Spinal cord (tissue), 10 donors: ENCODE results near the gene TPX2. TPM values are rescaled to one million over a fixed set of nuclear protein-coding genes. Genes with fewer than 3 reads are reported as not detected.

ENCODE experiments used
- DNase-seq, 6 donors: peaks; one replicate each; pipeline versions ENCODE4 v3.0.0 to v3.0.0-alpha.2; 2013 to 2015; ENCODE audit warnings: low spot score in 6 of 6, low read depth in 4 of 6
- H3K27ac ChIP-seq: one replicate; pipeline ENCODE4 v1.5.1; 2013; ENCODE audit warnings: low read depth, low read length, control low read depth
- H3K27me3 ChIP-seq: one replicate; pipeline ENCODE4 v1.6.1; 2013; ENCODE audit warnings: low read length; ENCODE audit not compliant: control insufficient read depth, insufficient read depth
- H3K36me3 ChIP-seq: one replicate; pipeline ENCODE4 v1.6.1; 2013; ENCODE audit warnings: low read length; ENCODE audit not compliant: control insufficient read depth, insufficient read depth
- H3K4me1 ChIP-seq: one replicate; pipeline ENCODE4 v1.6.1; 2013; ENCODE audit warnings: low read length; ENCODE audit not compliant: control insufficient read depth, insufficient read depth
- H3K4me3 ChIP-seq: one replicate; pipeline ENCODE4 v1.5.1; 2013; ENCODE audit warnings: low read depth, low read length, control low read depth
- H3K9me3 ChIP-seq: one replicate; pipeline ENCODE4 v1.6.1; 2013; ENCODE audit warnings: low read length; ENCODE audit not compliant: control insufficient read depth, insufficient read depth
- WGBS: methylation state at CpG from one replicate; pipeline ENCODE4 v1.1.5; 2013; ENCODE audit warnings: missing lambda C conversion rate; ENCODE audit not compliant: insufficient coverage; 5-methylcytosine and 5-hydroxymethylcytosine counted together
- polyA plus RNA-seq, 2 donors: library from polyadenylated mRNA; unstranded; fragments of 120-200 nt; gene quantifications; one replicate each; pipeline ENCODE4 v1.2.1, GENCODE V29; 2013; ENCODE audit not compliant: insufficient read length in 2 of 2
- total RNA-seq, 2 donors: library from RNA; depleted of rRNA in 1 of 2; stranded (reverse); fragments of 120-200 nt in 1 of 2; fragments of >200 nt in 1 of 2; gene quantifications; one replicate each; pipeline versions ENCODE4 v1.2.3 to v1.2.4, GENCODE V29; 2013 to 2014
- donor health status: healthy.

The TPX2 gene
- total and polyA plus RNA-seq, 4 donors: 14.4 to 31.8 (median 27.5) TPM

DNA sequence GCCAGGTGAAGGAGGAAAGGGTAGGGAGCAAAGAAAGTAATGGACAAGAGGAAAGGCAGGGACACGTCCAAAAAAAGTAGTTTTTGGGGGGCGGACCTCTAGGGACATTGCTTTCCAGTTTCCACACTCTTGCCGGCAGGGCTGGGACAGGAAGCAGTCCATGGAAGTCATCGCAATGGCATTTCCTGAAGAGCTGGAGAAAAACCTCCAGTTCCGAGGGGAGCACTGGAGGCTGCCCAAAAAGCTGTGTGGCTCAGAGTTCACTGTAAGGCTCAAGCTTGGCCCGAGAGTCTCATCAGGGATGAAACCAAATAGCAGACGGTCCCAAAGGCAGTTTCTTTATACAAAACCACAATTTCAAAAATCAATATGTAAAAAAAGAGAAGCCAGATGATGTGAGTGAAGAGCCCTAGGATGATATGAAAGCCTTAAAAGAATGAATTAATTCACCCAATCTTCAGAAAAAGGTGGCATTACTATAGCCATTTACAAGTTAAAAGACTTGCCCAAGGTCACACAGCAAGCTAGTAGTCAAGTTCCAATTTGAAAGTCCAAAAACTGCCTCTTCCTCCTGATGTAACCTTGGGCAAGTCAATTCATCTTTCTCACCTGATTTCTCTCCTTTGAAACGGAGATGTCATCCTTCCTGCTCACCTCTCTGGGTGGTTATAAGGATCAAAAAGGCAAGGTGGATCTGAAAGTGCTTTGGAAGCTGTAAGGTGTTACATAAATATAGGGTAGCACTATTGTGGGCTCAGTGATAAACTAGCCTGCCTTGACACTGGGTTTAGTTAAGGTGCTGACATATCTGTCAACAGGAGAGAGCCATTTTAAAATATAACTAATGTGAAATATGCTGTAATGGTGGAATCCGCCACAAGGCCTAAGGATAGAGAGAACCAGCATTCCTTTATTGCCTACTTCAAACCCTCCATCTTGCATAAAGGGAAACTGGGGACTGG, 25.5 kb upstream of the TPX2 start:
- H3K36me3 ChIP-seq: peaks cover 24% of the 10 kb centered on the region
- H3K27me3 ChIP-seq: no peaks in the 10 kb centered on the region
- H3K27ac ChIP-seq: peak overlapping the region; percentile 87
- WGBS: 47% methylated on average over 5 of the region's 9 CpGs
- H3K4me1 ChIP-seq: peaks cover 20% of the 10 kb centered on the region
- H3K9me3 ChIP-seq: no peaks in the 10 kb centered on the region
- DNase-seq: peak in 1 of 6 donors; percentile 56
- H3K4me3 ChIP-seq: no peak overlapping the region

DNA sequence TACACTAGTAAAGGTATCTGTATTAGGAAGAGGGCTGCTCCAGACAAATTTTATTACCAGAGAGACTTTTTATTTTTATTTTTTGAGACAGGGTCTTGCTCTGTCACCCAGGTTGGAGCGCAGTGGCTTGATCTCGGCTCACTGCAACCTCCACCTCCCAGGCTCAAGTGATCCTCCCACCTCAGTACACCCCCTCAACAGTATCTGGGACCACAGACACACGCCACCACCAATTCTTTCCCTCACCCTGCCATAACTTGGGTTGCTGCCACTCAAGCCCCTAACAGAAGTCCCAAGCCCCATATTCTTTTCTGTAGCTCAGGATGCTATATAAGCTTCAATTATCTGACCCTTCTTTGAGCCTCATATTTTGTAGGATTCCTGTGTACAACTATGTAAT, 23.3 kb upstream of the TPX2 start:
- no peak for DNase-seq
- WGBS: 62% methylated on average over 3 of the region's 3 CpGs
- Histone ChIP-seq H3K36me3 (peaks cover 15% of the 10 kb centered on the region), H3K9me3 (no peaks in the 10 kb centered on the region), H3K27me3 (no peaks in the 10 kb centered on the region), H3K4me1 (peaks cover 30% of the 10 kb centered on the region), H3K4me3 (no peak overlapping the region), H3K27ac (no peak overlapping the region)

DNA sequence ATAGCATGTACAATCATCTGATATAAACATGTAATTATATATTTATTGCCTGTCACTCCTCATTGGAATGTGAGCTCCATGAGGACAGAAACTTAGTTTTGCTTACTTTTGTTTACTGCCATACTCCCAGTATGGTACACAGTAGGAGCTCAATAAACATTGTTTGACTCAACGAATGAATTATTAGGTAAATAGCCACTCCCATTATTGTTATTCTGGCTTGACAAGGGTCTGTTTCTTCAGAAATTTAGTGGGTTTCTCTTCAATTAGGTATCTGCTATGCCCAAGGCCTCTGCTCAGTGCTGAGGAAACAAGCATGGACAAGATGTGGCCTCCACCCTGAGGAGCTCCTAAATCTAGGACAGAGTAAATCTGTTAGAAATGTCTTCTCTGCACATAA, 22.7 kb upstream of the TPX2 start:
- H3K4me1 ChIP-seq: peaks cover 34% of the 10 kb centered on the region
- H3K9me3 ChIP-seq: no peaks in the 10 kb centered on the region
- no peak overlapping the region for H3K4me3 ChIP-seq
- no peaks in the 10 kb centered on the region for H3K27me3 ChIP-seq
- no peak overlapping the region for H3K27ac ChIP-seq
- WGBS: no CpG with 5 or more reads among the region's 1 CpG
- peaks cover 15% of the 10 kb centered on the region for H3K36me3 ChIP-seq
- no peak for DNase-seq

DNA sequence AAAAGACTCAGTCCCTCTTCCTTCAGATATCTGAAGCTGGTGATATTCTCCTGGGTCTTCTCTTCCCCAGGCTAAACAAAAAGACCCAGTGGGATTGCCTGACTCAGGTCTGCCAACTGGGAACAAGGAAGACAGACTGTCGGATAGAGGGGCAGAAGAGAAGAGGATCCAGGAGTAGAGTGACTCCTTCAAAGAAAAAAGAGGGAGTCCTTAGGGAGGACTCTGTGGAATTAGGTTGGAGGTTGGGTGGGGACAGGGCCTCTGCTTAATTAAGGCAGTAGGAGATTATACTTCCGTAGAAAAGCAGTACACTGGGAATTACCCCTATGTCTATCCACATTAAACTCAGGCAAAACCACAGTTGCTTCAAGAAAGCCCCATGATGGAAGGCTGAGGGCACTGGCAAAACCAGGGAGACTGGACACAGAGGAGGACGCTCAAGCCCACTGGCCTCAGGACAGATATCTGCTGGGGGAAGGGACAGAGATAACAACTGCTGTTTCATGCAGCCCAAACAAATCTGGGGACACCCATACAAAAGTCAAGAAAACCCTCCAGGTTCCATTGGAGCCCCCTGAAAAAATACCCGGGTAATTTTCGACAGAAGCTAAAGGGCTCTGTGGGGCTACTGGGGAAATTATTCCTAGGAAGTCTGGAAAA, 22.1 kb upstream of the TPX2 start:
- 71% methylated on average over 1 of the region's 5 CpGs for WGBS
- Histone ChIP-seq H3K27me3 (no peaks in the 10 kb centered on the region), H3K36me3 (peaks cover 19% of the 10 kb centered on the region), H3K9me3 (no peaks in the 10 kb centered on the region), H3K4me3 (no peak overlapping the region), H3K4me1 (peaks cover 40% of the 10 kb centered on the region), H3K27ac (no peak overlapping the region)
- no peak for DNase-seq

DNA sequence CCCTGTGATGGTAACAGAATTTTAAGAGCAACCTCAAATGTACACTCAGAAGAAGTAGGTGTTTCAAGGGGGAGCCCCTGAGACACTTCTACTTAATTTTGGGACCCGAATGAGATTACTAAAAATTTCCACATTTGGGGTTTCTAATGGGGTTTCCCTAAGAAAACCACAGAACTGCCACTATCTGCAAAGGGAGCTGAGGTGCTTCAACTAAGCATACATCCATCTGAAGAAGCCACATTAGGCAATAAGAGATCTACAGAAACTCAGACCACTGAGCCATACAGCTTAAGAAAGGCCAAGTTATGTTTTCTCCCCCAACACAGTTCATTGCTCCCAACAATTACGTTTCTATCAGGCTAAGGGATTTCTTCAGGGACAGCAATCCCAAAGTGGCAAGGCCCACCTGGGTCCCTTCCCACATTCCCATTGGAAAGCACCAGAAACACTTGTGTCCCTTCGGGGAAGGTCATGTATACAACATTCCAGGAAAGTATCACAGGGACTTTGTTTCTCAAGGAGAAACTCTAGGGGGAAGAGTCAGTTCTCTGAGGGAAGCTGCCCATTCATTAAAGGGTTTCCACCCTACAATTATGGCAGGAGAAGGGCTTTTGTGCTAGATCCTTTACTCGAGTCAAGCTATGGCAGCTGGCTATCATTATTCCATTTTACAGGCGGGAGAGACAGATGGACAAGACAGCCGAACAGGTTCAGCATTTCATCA, 21.4 kb upstream of the TPX2 start:
- Histone ChIP-seq H3K9me3 (no peaks in the 10 kb centered on the region), H3K4me3 (no peak overlapping the region), H3K27me3 (no peaks in the 10 kb centered on the region), H3K4me1 (peaks cover 39% of the 10 kb centered on the region), H3K27ac (no peak overlapping the region), H3K36me3 (peaks cover 19% of the 10 kb centered on the region)
- no peak for DNase-seq
- 84% methylated on average over 3 of the region's 6 CpGs for WGBS

DNA sequence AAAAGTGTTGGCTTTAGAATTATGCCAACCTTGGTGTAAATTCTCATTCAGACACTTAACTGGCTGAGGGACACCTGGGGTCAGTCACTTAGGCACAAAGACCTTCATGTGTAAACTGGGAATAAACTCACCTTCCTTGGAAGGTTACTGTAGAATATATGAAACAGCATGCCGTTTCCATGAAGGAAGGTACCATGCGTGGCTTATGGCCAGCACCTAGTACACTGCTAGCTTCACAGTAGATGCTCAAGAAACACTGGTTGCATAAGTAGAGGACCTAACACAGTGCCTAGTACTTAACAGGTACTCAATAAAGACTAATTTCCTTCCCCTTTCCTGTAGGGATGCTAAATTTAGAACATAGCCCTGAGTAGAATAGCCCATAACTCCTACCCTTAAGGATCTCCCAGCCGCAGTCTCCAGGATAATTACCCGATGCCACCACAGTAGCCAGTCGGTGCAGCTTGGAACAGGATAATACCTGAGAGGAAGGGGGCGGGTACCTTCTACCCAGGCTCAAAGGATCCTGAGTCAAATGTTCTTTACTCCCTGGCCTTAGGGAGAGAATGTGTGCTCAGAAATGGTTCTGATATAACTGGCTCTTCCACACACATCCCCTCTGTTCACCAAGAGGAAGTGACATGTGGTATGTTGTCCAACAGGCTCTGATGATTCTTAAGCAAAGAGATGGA, 20.0 kb upstream of the TPX2 start:
- peaks cover 15% of the 10 kb centered on the region for H3K36me3 ChIP-seq
- peak overlapping the region; percentile 99 for H3K27ac ChIP-seq
- no peak for DNase-seq
- H3K27me3 ChIP-seq: no peaks in the 10 kb centered on the region
- H3K4me1 ChIP-seq: peaks cover 38% of the 10 kb centered on the region
- no CpG with 5 or more reads among the region's 6 CpGs for WGBS
- H3K9me3 ChIP-seq: no peaks in the 10 kb centered on the region
- no peak overlapping the region for H3K4me3 ChIP-seq

DNA sequence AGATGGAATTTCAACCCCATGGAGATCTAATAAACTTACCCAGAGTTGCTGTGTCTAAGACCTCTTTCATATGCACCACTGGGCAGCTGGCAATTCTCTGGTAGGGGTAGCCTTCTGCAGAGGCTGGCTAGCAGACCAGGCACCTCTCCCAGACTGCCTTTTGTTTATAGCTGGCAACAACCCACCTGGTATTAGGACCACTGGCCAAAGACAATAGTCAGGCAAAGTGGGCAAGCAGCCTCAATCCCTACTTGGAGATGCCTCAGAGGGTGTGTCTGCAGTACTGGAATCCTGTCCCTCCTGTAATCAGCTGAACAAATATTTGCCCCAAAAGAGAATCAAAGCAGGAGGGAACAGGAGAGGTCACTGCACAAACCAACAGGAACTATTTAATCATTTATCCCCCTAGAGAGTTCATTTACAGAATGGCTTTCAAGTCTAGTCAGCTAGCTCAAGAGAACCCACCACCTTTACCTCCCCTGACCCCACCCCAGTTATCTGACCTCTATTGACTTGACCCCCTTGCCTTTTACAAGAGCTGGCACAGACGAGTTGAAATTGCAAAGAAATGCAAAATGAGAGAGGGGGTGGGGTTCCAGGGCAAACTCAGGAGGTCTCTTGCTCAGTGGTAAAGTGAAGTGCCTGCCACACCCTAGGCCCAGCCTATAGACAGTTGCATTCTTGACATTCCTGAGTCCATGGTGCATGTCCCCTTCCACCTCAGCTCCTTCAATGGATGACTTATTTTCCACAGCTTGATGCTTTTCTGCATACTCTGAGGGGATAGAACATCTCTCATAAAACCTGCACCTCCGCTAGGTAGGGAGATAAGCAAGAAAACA, 19.2 kb upstream of the TPX2 start:
- H3K4me3 ChIP-seq: peak overlapping the region; percentile 90
- no peaks in the 10 kb centered on the region for H3K9me3 ChIP-seq
- peaks cover 14% of the 10 kb centered on the region for H3K36me3 ChIP-seq
- peak in 1 of 6 donors; percentile 72 for DNase-seq
- peaks cover 38% of the 10 kb centered on the region for H3K4me1 ChIP-seq
- H3K27me3 ChIP-seq: no peaks in the 10 kb centered on the region
- H3K27ac ChIP-seq: peak overlapping the region; percentile 99
- WGBS: 0% methylated on average over 1 of the region's 2 CpGs

DNA sequence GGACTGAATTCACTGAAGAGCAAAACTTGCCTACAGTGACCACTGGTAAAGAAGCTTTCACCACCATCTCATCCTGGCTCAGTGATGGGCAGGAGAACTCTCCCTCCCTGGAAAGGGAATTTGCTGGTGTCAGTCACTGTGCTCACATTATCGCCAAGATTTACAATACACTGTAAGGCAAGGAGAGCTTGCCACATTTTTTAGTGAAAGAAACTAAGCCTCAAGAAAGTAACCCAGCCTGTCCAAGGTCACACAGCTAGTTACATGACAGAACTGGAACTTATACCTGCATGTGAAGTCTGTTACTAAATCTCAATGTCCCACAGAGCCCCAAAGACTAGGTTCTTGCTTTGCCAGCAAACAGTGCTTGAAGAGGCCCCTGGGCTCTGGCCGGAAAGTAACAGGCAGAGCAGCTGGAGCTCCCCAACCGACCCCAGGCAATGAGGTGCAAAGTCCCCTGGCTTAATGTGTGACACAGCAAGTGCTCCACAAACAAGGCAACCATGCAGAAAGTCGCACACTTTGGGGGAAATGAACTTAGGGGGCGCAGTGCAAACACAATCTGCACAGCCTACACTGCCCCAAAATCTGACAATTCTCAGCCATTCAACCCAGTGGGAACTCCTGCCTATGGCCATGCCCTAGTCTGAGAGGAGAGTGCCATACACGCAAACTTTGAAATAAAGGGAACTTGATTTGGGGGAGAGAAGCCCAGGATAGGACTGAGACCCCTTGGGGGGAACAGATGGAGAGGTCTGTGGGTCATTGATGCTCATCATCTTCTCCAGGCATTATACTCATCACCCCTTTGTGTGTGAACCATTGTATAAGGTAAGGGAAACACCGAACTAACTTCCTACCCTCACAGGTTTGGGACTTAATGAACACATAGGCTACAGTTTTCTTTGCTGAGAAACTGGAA, 18.3 kb upstream of the TPX2 start:
- H3K4me1 ChIP-seq: peaks cover 38% of the 10 kb centered on the region

More for the DNA sequence above, 18.3 kb upstream of the TPX2 start:
- WGBS: 30% methylated on average over 5 of the region's 7 CpGs
- DNase-seq: no peak
- Histone ChIP-seq H3K27me3 (no peaks in the 10 kb centered on the region), H3K9me3 (no peaks in the 10 kb centered on the region), H3K4me3 (peak overlapping the region; percentile 90), H3K27ac (peak overlapping the region; percentile 99), H3K36me3 (peaks cover 11% of the 10 kb centered on the region)
